Measurements from ENCODE around the gene CREB1. TPM values are rescaled to one million over a fixed set of nuclear protein-coding genes. Genes with fewer than 3 reads are reported as not detected.
A peak's percentile ranks its signal among the peaks of the same experiment; 100 is the strongest.

The CREB1 gene
- total and polyA plus RNA-seq, 10 of the 15 experiments (the other 5 are each of a cell fraction or from before 2014, with no cell fraction given), result 13.4 to 76.9 (median 39.5) TPM

DNA sequence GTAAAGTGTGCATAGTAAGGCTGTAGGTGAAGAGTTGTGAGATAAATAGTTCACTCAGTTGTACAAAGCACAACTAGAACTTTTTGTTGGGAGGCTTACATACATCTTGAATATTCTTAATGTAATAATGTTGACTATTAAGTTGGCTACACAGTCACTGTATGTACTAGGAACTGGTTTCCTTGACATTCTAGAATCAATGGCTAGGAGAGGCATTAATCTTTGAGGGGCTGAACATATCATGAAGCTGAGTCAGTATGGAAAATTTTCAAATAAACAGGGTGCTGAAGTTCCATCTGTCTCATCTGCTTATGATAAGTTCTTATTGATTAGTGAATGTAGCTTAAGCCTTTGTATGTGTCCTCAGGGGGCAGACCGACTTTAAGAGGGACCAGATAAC, 72.0 kb downstream of the CREB1 start:
- Histone ChIP-seq H4K20me1 (ENCODE audit: control insufficient read depth, insufficient read depth) (no peaks in the 10 kb centered on the region), H3K27ac (ENCODE audit: control insufficient read depth, insufficient read depth) (no peak overlapping the region), H3K4me3 (no peak overlapping the region), H2AFZ (ENCODE audit: control insufficient read depth, low read depth, low read length) (no peak overlapping the region), H3K9ac (ENCODE audit: control insufficient read depth, insufficient read depth, low read length) (no peak overlapping the region), H3K9me3 (replicated peaks; ENCODE audit: control insufficient read depth, insufficient read depth, low read length) (no peaks in the 10 kb centered on the region), H3K4me2 (ENCODE audit: control insufficient read depth, insufficient read depth) (no peak overlapping the region), H3K27me3 (replicated peaks in 1 of 2; ENCODE audit: control insufficient read depth in 2 of 2, insufficient read depth in 2 of 2, low read length in 1 of 2) (no peaks in the 10 kb centered on the region), H3K79me2 (ENCODE audit: control insufficient read depth, insufficient read depth, low read length) (no peaks in the 10 kb centered on the region), H3K4me1 (ENCODE audit: control insufficient read depth, insufficient read depth, low read length) (no peaks in the 10 kb centered on the region), H3K36me3 (ENCODE audit: control insufficient read depth in 2 of 2, insufficient read depth in 2 of 2, low read length in 1 of 2) (peaks cover 0 to 10% of the 10 kb centered on the region in 2 experiments; a peak in 2 of 4 replicates)
- TSS peak; percentile 13 for BruUV-seq (replicated peaks)
- TF ChIP-seq MEF2B (IDR thresholded peaks at IDR 0.05; ENCODE audit: partially characterized antibody, poor library complexity, severe bottlenecking) (no peak), FOXK2 (IDR thresholded peaks at IDR 0.05) (no peak), FOXM1 (IDR thresholded peaks at IDR 0.05; ENCODE audit: low read depth, low read length) (no peak), BACH1 (IDR thresholded peaks at IDR 0.05; ENCODE audit: borderline replicate concordance) (no peak), RFX5 (IDR thresholded peaks at IDR 0.05; ENCODE audit: low read depth, low read length) (no peak), POLR2AphosphoS5 (IDR thresholded peaks at IDR 0.05; ENCODE audit: low read length) (no peak), NFIC (IDR thresholded peaks at IDR 0.05; ENCODE audit: low read depth, low read length) (no peak), NFYB (IDR thresholded peaks at IDR 0.05; ENCODE audit: insufficient read depth, low read depth, low read length) (no peak), NFYA (IDR thresholded peaks at IDR 0.05; ENCODE audit: borderline replicate concordance, low read depth, low read length) (no peak), MYC (IDR thresholded peaks at IDR 0.05; ENCODE audit: insufficient read depth, insufficient read length, insufficient replicate concordance, low read length, severe bottlenecking) (no peak), TCF12 (IDR thresholded peaks at IDR 0.05; ENCODE audit: low read depth, low read length) (no peak), EED (IDR thresholded peaks at IDR 0.05; ENCODE audit: low read depth) (no peak)
- TF ChIP-seq, protein P1, sequence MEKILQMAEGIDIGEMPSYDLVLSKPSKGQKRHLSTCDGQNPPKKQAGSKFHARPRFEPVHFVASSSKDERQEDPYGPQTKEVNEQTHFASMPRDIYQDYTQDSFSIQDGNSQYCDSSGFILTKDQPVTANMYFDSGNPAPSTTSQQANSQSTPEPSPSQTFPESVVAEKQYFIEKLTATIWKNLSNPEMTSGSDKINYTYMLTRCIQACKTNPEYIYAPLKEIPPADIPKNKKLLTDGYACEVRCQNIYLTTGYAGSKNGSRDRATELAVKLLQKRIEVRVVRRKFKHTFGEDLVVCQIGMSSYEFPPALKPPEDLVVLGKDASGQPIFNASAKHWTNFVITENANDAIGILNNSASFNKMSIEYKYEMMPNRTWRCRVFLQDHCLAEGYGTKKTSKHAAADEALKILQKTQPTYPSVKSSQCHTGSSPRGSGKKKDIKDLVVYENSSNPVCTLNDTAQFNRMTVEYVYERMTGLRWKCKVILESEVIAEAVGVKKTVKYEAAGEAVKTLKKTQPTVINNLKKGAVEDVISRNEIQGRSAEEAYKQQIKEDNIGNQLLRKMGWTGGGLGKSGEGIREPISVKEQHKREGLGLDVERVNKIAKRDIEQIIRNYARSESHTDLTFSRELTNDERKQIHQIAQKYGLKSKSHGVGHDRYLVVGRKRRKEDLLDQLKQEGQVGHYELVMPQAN (conservative IDR thresholded peaks at IDR 0.05), result no peak
- CTCF ChIA-PET, result interaction anchor here (1.0 to 1.5 kb wide), 2 partner anchors 8 to 433 kb away, joined by 3 read pairs; no protein-coding TSS in a partner anchor
- RAD21 ChIA-PET (ENCODE audit: unreplicated experiment), result interaction anchor here (0.9 kb wide), 1 partner anchor 24 kb away, joined by 3 read pairs; the partner anchor contains the start of gene METTL21A
- SMC1A ChIA-PET (ENCODE audit: uncharacterized antibody, unreplicated experiment), result interaction anchor here (1.2 kb wide), 1 partner anchor 98 kb away, joined by 3 read pairs; no protein-coding TSS in a partner anchor
- ATAC-seq (no peak), DNase-seq (ENCODE audit: low read depth, low spot score) (no peak), FAIRE-seq (peak; percentile 73)
- intact Hi-C loops (cut with micrococcal nuclease; ENCODE audit: unreplicated experiment) (no loop called here), in situ Hi-C loops (cut with MboI) (no loop called here)
- 100% methylated on average over 1 of the region's 1 CpG for WGBS (ENCODE audit: insufficient coverage, insufficient replicate concordance, low lambda C conversion rate, missing lambda C conversion rate)
- POLR2A ChIA-PET, result interaction anchor here (0.6 to 0.8 kb wide), 4 partner anchors 20 to 905 kb away, joined by 3 read pairs; no protein-coding TSS in a partner anchor
